HG03442 (cell line): ENCODE results near the gene ACTL9.

Source experiments
- ATAC-seq: cut with Tn5 transposase; IDR thresholded peaks from one replicate; pipeline ENCODE4 v1.9.1; 2021; ENCODE audit warnings: mild to moderate bottlenecking, moderate library complexity; ENCODE audit not compliant: unreplicated experiment

ACTL9 gene

DNA sequence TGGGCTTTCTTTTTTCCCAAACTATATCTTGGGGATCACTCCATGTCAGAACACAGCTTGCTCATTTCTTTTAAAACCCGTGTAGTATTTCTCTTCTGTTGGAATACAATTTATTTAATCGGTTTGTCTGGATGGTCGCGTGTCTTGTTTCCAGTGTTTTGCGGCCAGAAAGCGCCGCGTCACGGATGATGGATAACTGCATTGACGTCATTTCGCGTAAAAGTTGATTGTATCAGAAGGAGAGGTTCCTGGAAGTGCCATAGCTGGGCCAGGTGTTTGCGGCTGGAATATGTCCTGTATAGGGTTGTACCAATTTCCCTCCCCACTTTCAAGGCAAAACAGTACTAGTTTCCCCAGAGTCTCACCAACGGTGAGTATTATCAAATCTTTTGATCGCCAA, 9.7 kb downstream of the ACTL9 start:
- ATAC-seq = no peak

DNA sequence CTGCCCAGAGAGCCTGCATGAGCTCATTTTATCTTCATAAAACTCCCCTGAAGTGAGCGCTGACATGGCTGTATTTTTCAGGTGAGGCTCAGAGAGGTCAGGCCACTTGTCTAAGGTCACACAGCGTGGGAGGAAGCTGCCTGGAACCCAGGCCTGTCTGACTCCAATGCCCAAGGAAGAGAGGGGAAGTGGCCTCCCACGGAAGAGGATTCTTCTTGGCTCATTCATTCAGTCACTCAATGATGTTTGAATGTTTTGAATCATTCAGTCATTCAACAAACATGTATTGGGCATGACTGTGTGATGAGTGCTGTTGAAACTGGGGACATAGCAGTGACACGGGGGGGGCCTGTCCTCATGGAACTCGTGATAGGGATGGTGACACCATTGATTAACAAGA, 12.0 kb downstream of the ACTL9 start:
- no peak for ATAC-seq

DNA sequence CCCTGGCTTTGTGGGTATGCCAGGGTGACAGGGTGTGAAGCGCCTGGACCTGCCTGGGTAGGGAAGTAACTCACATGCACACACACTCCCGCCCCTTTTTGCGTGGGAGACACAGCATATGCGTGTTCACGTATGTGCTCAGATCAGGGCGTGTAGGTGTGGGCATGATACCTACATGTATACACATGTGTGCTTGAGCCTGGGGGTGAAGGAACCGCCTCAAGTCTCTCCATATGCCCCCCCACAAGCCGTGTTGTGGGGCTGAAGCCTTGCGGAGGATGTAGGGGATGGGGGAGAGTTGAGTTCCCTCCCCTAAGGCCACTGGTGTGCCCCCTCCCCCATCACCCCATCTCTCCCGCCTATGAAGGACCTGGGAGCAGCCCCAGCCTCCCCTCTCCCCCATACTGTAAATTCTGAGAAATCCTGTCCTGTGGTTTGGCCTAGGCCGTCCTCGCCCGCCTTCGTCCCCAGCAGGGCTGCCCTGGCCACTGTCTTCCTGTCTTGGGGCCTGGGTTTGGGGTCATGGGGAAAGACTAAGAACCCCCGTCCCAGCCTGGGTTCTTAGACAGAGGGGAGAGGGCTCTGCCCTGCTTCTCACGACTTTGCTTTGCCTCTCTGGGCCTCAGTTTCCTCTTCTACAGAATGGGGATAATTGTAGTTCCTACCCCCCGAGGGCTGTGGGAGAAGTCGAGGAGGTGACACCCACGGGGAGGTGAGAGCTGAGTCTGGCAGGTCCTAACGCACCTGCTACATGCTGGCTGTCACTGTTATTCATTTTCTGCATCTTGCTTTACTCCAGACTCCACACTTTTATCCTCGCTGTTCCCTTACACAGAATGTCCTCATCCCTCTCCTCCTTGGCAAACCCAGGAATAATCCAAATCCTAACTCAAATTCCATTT, 14.3 kb downstream of the ACTL9 start:
- ATAC-seq = no peak

DNA sequence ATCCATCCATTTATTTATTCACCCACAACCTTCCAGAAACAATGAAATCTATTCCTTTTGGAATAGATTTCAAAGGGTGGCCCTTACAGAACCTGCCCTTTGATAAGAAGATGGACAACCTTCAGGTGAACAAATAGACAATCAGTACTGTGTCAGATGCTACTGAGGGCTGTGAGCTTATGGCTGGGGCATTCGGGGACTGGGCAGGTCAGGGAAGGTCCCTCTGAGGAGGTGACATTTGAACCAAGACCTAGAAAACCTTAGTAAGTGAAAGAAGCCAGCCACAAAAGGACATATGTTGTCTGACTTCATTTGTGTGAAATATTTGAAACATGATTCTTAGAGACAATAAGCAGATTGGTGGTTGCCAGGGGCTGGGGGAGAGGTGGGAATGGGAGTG, 15.7 kb downstream of the ACTL9 start:
- no peak for ATAC-seq

DNA sequence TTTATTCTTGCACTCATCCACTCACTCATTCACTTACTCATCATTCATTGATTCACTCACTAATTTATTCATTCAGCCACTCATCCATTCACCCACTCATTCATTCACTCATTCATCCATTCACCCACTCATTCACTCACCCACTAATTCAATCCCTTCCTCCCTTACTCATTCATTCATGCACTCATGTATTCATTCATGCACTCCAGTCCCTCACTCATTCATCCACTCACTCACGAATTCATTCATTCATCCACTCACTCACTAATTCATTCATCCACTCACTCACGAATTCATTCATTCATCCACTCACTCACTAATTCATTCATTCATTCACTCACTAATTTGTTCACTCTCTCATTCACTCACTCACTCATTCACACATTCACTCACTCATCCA, 16.1 kb downstream of the ACTL9 start:
- no peak for ATAC-seq

DNA sequence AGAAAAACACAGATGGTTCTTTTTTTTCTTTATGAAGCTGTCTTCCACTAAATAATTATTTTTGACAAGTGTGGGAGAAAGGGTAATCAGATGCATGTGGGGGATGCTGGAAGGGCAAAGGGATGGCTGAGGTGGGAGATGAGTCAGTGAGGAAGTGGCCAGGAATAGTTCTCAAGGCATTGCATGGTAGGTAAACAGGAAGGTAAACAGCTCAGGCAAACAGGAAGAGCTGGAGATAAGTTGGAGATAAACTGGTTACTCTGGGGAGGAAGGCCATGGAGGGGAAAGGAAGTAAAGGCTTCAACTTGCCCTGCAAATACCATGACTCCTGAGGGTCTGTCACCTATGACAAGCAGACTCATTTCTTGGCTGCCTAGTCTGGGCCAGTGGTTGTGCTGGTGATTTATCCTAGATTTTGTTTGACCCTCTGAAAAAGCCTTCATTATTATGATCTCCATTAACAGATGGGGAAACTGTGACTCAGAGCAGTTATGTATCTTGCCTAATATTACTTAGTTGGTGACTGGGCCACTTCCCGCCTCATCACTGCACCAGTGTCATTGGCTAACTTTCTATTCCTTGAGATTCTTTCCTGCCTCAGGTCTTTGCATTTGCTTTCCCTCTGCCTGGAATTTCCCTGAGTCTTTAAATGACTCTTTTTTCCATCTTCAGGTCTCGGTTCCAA, 17.1 kb downstream of the ACTL9 start:
- no peak for ATAC-seq

DNA sequence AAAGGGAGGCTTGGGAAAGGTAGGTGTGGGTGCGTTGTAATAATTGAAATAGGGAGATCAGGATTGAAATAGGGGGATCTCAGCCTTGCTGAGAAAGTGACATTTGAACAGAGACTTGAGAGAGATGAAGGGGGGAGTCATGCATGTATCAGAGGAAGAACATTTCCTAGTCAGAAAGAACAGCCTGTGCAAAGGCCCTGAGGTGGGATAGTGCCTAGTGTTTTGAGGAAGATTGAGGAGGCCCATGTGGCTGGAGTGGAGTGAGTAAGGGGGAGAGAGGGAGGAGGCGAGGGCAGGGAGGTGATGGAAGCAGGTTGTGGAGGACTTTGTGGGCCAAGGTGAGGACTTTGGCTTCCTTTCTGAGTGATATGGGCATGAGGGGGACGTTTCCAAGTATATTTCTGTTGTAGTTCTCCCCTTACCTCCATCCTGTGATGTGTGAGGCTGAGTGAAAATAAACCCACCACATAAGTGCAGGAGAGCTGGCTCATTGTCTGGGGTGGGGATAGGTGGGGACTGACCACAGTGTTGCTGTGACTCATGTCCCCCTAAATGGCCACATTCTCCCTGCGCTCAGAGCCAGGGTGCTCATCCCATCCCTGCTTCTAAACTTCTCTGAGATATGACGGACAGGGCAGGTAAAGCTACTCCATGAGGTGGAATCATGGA, 17.8 kb downstream of the ACTL9 start:
- no peak for ATAC-seq

DNA sequence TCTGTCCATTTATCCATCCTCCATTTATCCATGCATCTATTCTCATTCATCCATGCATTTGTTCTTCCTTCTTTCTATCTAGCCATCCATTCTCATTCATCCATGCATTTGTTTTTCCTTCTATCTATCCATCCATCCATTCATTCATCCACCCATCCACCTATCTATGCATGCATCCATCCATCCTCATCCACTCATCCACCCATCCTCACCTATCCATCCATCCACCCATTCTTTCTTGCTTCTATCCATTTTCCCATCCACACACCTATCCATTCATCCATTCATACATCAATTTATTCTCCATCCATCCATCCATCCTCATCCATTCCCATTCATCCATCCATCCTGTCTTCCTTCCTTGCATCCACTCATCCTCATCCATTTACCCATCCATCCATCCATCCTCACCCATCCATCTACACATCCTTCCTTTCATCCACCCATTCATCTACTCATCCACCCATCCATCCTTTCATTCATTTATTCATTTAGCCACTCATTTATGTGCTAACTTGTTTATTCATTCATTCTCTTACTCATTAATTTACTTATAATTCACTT, 20.3 kb downstream of the ACTL9 start:
- no peak for ATAC-seq

DNA sequence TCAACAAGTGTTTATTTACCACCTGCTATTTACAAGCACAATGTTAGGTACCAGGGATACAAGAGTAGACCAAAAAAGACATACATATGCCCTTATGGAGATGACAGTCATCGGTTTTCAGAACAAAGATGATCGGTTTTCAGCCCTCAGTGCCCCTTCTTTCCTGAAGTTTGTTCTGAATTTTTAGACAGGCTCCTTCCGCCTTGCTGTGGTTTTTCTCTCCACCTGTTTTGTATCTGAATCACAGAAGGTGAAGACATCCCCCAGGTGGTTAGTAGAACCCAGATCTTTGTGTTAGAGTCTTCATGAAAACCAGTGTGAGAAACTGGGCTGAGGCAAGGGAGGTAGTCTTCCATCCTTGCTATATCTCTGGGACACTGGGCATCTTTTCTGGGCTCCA, 23.5 kb downstream of the ACTL9 start:
- ATAC-seq = no peak

DNA sequence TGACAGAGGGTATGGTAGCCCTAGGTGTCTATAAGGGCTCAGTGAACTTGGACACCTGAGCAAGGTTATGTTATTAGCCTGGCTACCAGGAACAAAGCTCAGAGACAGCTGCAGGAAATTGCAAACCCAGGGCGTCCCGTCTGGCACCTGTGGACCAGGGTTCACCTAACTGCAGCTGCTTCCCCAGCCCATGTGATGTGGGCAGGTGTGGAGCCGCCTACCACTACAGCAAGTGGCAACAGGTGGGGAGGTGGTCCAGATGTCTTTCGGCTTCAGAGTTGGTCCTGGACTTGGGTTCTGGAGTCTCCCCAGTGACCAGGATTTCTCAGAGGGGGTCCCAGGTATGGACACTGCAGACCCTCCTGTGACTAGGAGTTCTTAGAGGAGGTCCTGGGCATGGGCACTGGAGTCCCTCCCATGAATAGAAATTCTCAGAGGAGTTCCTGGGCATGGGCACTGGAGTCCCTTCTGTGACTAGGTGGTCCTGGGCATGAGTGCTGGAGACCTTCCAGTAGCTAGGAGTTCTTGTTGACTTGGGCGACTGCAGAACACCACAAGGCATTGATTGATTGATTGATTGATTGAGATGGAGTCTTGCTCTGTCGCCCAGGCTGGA, 25.2 kb downstream of the ACTL9 start:
- ATAC-seq = no peak

DNA sequence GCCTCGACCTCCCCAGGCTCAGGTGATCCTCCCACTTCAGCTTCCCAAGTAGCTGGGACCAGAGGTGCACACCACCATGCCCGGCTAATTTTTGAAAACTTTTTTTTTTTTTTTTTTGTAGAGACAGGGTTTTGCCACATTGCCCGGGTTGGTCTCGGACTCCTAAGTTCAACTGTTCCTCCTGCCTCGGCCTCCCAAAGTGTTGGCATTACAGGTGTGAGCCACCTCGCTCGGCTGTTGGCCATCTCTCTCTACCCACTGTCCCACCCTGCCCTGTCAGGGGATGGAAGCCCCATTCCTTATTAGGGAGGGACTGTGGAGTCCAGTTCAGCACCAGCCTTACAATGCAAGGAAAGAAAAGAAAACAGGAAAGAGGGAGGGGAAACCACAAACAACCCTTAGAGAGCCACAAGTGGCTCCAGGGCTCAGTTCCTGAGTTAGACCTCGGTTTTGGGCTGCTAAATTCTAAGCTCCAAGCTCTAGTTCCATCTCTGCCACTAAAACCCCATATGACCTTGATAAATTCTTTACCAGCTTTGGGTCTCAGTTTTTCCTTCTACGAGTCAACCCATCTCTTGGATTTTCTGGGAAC, 31.7 kb downstream of the ACTL9 start:
- ATAC-seq = no peak

DNA sequence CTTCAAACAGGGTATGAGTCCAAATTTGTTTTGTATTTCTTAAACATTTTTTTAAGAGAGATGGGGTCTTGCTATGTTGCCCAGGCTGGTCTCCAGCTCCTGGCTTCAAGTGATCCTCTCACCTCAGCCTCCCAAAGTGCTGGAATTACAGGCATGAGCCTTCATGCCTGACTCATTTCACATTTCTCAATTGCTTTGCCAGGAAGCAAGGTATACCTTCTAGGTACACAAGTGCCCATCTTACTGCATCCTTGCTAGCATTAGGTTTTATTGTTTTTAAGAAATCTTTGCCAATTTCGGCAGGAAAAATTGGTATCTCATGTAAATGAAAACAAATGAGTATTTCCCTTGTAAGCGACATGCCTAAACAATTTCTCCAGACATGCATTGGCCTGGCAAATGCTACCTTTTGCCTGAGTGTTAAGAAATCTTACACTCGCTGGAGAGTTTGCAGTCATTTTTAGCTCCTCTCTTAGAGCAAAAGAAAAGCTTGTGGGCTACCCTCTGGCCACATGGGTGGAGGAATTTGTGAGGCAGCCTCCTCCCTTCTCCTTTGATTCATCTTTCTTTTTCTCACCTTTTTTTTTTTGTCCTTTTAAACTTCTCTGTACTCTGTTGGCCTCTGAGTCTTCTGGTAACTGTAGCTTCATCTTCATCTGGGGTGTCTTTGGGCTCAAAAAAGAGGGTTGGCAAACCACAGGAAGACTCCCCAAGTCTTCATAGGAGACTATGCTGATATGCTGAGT, 33.0 kb downstream of the ACTL9 start:
- no peak for ATAC-seq

DNA sequence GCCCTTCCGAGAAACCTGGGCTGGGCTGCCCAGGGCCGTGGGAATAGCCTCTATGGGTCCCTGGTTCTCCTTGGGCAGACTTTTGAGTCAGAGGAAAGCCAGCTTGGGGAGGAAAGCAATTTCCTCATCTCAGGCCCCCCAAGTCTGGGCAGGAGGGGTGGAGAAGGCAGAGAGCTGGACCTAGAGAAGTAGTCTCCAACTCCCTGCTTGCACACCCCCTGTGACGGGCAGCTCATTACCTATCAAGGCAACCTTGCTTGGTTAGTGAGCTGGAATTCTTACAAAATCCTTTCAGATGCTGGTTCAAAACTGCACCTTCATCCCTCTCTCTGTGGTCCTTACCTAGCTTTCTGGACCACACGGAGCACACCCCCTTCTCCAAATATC, 33.9 kb downstream of the ACTL9 start:
- ATAC-seq = no peak

DNA sequence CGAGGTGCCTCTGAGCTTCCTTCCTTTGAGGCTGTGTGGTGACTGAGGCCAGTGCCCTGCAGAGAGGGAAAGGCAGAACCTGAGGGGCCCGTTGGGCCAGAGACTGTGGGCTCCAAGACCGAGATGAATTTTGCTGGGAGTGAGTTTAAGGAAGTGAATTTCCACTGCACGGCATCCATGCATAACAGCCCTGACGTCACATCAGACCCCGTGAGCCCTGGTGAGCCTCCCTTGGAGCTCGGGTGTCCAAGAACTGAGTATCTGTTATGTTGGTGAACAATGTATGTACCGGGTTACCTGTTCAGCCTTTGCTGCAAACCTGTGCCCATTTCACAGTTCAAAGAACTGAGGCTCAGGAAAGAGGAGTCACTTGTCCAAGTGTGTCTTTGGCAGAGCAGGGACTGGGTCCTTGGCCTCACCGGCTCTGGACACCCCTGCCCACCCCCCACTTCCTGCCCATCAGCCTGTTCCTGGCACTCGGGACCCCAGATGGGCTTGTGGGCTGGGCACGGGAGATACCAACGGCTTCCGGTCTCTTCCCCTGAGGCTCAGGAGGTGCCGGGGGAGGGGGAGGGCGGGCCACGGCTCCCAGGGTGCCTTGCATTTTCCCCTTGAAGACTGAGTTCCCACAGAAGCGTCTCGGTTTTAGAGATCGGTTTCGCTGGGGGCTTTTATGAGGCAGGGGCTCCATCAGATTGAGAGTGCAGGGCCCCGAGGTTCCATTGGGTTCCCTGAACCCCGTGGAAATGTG, 34.5 kb downstream of the ACTL9 start:
- no peak for ATAC-seq

DNA sequence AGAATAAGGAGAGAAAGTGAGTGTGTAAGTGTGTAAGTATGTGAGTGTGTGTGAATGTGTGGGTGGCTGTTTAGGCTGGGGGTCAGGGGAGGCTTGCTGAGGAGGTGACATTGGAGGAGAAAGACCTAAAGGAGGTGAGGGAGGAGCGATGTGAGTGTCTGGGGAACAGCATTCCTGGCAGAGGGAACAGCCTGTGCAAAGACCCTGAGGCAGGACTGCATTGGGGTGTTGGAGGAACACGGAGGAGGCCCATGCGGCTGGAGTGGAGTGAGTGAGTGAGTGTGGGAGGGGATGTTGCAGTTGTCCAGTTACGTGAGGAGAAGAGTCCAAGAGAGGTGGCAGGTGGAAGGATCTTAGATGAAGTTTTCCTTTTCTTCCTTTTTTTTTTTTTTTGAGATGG, 36.3 kb downstream of the ACTL9 start:
- ATAC-seq = no peak

DNA sequence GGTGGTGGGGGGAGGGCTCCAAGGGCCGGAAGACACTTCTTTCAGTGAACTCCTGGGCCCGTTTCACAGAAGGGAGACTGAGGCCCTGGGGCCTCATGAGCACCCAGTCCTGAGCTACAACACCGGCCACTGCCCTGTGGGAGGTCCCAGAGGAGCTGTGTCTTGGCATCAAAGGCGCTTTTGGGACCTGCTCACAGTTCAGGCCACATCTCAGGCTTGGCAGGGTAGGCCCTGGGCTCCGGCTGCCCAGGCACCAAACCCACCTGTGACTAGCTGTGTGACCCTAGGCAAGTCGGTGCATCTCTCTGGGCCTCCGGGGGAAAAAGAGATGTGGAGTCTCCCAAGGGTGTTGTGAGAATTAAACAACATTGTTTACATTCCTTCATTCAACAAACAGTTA, 38.7 kb downstream of the ACTL9 start:
- no peak for ATAC-seq

DNA sequence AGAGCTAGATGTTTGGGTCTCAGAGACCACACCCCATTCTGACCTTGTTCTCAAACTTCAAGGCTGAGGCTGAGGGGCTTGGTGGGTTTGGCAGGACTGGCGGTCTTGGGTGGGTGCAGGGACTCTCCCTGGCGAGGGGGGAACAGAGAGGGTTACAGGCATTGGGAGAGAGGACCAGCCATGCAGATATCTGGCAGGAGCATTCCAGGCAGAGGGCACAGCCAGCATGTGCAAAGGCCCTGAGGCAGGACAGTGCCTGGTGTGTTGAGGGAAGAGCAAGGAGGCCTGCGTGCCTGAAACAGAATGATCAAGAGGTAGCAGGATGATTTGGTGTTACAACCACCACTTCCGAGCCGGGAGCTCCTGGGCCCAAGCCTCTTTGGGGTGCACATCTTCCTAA, 40.7 kb downstream of the ACTL9 start:
- no peak for ATAC-seq

DNA sequence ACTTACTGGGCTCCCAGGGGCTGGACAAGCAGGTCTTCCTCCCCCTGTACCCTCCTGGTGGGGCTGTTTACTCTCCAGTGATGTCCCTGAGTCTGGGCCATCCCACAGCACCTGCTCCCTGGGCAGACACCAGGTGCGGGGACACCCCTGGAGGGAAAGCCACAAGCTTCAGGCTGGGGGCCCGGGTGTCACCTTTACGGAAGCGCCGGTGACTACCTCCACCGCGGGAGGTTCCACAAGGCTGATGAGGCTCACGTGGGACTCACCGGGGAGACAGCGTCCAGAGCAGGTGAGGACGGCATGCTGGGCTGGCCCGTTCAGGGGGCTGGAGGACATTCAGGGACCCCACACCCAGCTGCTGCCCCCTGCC, 43.3 kb downstream of the ACTL9 start:
- ATAC-seq = no peak

DNA sequence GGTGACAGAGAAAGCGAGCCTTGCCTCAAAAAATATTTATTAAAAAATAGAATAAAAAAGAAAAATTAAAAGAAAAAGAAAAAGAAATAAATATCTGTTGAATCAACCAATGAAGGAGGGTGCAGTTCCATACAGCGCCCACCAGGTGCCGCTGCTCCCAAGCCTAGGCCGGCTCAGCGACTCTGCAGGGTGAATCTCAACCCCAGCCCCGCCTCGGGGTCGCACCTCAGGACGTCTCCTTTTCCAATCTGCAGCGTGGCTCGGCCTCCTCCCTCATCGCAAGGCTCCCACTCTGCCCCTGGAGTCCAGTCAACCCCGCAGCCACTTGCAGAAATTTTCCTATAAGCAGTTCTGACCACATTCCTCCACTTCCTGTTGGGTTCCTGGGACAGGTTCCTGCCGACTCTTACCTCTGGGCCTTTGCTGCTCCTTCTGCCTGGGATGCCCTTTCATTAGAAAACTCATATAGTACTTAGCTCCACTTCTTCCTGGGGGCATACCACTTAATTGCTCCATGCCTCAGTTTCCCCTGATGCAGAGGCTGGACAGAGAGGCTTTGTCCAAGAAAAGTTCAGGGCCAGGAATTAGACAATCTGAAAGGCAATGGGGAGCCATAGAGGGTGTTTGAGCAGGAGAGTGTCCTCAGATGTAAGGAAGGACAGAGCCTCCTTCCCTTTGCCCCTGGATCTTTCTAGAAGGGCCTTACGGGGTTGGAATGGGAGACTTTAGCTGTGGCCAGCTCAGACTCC, 43.8 kb downstream of the ACTL9 start:
- ATAC-seq = no peak
